OCI-LY1 (cell line): Measurements from ENCODE around the gene CLEC16A.

Experiments
- H2AFZ ChIP-seq: fragments of 200-600 bp; sonication (generic), shearing (Covaris generic); 2 replicates; pipeline ENCODE4 v1.6.0; 2014; ENCODE audit warnings: antibody characterized with exemption, mild to moderate bottlenecking, low read length
- H3F3A ChIP-seq: fragments of 200-600 bp; sonication (generic), shearing (Covaris generic); 2 replicates; pipeline ENCODE4 v1.6.0; 2014; ENCODE audit warnings: mild to moderate bottlenecking, antibody characterized with exemption, low read length, moderate library complexity; ENCODE audit not compliant: insufficient read depth
- H3K27ac ChIP-seq: fragments of 200-600 bp; sonication (generic); 2 replicates; pipeline ENCODE4 v1.5.1; 2014; ENCODE audit warnings: low read length, mixed run types, mild to moderate bottlenecking, low read depth; ENCODE audit not compliant: poor library complexity, severe bottlenecking
- H3K27me3 ChIP-seq: fragments of 200-600 bp; sonication (generic); 2 replicates; pipeline ENCODE4 v1.6.0; 2014; ENCODE audit warnings: antibody characterized with exemption, mild to moderate bottlenecking, low read length, moderate library complexity; ENCODE audit not compliant: insufficient read depth
- H3K36me3 ChIP-seq: fragments of 200-600 bp; sonication (generic); 2 replicates; pipeline ENCODE4 v1.6.1; 2014; ENCODE audit warnings: mild to moderate bottlenecking, antibody characterized with exemption, low read length, moderate library complexity, mixed read lengths; ENCODE audit not compliant: insufficient read depth
- H3K4me1 ChIP-seq: fragments of 200-600 bp; sonication (generic); 2 replicates; pipeline ENCODE4 v1.5.1; 2014; ENCODE audit warnings: mild to moderate bottlenecking, low read length, moderate library complexity; ENCODE audit not compliant: insufficient read depth, severe bottlenecking
- H3K4me2 ChIP-seq: fragments of 200-600 bp; sonication (generic), shearing (Covaris generic); 2 replicates; pipeline ENCODE4 v1.6.1; 2014; ENCODE audit warnings: low read length
- H3K4me3 ChIP-seq: fragments of 200-600 bp; sonication (generic); 2 replicates; pipeline ENCODE4 v1.5.1; 2014; ENCODE audit warnings: low read length, low read depth, mild to moderate bottlenecking, mixed read lengths; ENCODE audit not compliant: poor library complexity, severe bottlenecking
- H3K79me2 ChIP-seq: fragments of 200-600 bp; shearing (Covaris generic); 2 replicates; pipeline ENCODE4 v1.6.1; 2016; ENCODE audit warnings: mixed run types, low read length, mixed read lengths; ENCODE audit not compliant: insufficient read depth
- H3K9ac ChIP-seq: fragments of 200-600 bp; sonication (generic), shearing (Covaris generic); 2 replicates; pipeline ENCODE4 v1.6.1; 2014; ENCODE audit warnings: mild to moderate bottlenecking, low read length, mixed read lengths
- H3K9me2 ChIP-seq: fragments of 200-600 bp; sonication (generic), shearing (Covaris generic); 2 replicates; pipeline ENCODE4 v1.6.1; 2014; ENCODE audit warnings: low read depth, mild to moderate bottlenecking, low read length, mixed read lengths
- H3K9me3 ChIP-seq: fragments of 200-600 bp; shearing (Covaris generic); 2 replicates; pipeline ENCODE4 v1.6.1; 2014; ENCODE audit warnings: low read length, mixed read lengths
- H4K20me1 ChIP-seq: fragments of 200-600 bp; sonication (generic), shearing (Covaris generic); 2 replicates; pipeline ENCODE4 v1.6.0; 2016; ENCODE audit warnings: mild to moderate bottlenecking, low read length; ENCODE audit not compliant: insufficient read depth
- CTCF ChIP-seq: fragments of 200-600 bp; sonication (generic), shearing (Covaris generic); IDR thresholded peaks from 2 replicates; pipeline ENCODE4 v1.5.1; 2017; ENCODE audit warnings: mild to moderate bottlenecking, antibody characterized with exemption, low read length, moderate library complexity, mixed read lengths
- EZH2 ChIP-seq: fragments of 200-600 bp; sonication (generic), shearing (Covaris generic); IDR thresholded peaks from 2 replicates; pipeline ENCODE4 v1.8.0; 2017; ENCODE audit warnings: borderline replicate concordance, mixed run types, mild to moderate bottlenecking, antibody characterized with exemption, low read length, moderate library complexity, mixed read lengths

CLEC16A gene

DNA sequence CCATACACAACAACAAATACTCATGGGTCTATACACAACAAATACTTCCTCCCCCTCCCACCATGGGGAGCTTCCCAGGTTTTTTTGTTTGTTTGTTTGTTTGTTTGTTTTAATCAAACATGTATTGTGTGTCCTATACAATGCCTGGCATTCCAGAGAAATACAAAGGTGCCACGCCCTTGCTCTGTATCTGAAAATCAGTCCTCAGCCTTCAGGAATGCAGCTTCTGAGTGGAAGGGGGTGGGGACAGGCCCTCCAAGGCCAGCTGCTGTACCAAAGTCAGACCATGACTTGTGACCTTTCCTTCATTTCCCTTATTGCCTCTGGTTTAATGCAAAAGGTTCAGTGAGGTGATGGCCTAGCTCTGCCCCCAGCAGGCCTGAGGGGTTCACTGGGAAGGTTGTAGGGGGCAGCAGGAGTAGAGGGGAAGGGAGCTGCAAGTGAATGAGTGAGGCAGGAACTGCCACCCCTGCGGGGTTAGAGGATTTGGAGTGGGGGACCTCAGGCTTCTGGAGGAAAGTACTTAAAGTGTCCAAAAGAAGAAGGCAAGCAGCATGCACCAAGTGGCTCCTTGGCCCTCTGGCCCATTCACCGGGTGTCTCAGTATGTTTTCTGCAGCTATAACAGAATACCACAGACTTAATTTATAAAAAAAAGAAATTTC, 105.2 kb downstream of the CLEC16A start:
- Histone ChIP-seq H3K4me2 (no peak overlapping the region), H3K36me3 (peaks cover 59% of the 10 kb centered on the region), H3K27ac (no peak overlapping the region), H4K20me1 (no peaks in the 10 kb centered on the region), H3K9me2 (no peaks in the 10 kb centered on the region), H3K9ac (no peak overlapping the region), H3F3A (no peaks in the 10 kb centered on the region), H3K4me1 (no peaks in the 10 kb centered on the region), H3K9me3 (no peaks in the 10 kb centered on the region), H2AFZ (no peak overlapping the region), H3K4me3 (no peak overlapping the region), H3K79me2 (no peaks in the 10 kb centered on the region), H3K27me3 (no peaks in the 10 kb centered on the region)
- TF ChIP-seq EZH2 (no peak), CTCF (no peak)

GRCh38 chr16:11050536-11050935, 106.2 kb downstream of the CLEC16A start:
- no peaks in the 10 kb centered on the region for H4K20me1 ChIP-seq

GRCh38 chr16:11050944-11051343, 106.6 kb downstream of the CLEC16A start:
- TF ChIP-seq EZH2 = no peak
- no peak overlapping the region for H2AFZ ChIP-seq
- no peak overlapping the region for H3K27ac ChIP-seq
- no peaks in the 10 kb centered on the region for H3K79me2 ChIP-seq
- H3K36me3 ChIP-seq = peaks cover 47% of the 10 kb centered on the region
- H3K4me2 ChIP-seq = no peak overlapping the region
- H3K4me1 ChIP-seq = no peaks in the 10 kb centered on the region
- H3K9me3 ChIP-seq = no peaks in the 10 kb centered on the region
- no peaks in the 10 kb centered on the region for H3K27me3 ChIP-seq
- H3K9me2 ChIP-seq = no peaks in the 10 kb centered on the region
- no peaks in the 10 kb centered on the region for H3F3A ChIP-seq
- no peak overlapping the region for H3K4me3 ChIP-seq
- H4K20me1 ChIP-seq = no peaks in the 10 kb centered on the region
- H3K9ac ChIP-seq = no peak overlapping the region

More at GRCh38 chr16:11050536-11050935, 106.2 kb downstream of the CLEC16A start:
- Histone ChIP-seq H3K9me3 (no peaks in the 10 kb centered on the region), H3K36me3 (peaks cover 50% of the 10 kb centered on the region), H3F3A (no peaks in the 10 kb centered on the region), H3K79me2 (no peaks in the 10 kb centered on the region), H3K9ac (no peak overlapping the region), H3K4me2 (no peak overlapping the region), H3K4me3 (no peak overlapping the region), H3K4me1 (no peaks in the 10 kb centered on the region), H2AFZ (no peak overlapping the region), H3K27me3 (no peaks in the 10 kb centered on the region), H3K27ac (no peak overlapping the region), H3K9me2 (no peaks in the 10 kb centered on the region)
- TF ChIP-seq CTCF = no peak
- no peak for TF ChIP-seq EZH2

GRCh38 chr16:11051430-11051829, 107.1 kb downstream of the CLEC16A start:
- H3K79me2 ChIP-seq = no peaks in the 10 kb centered on the region
- H3K9ac ChIP-seq = no peak overlapping the region
- no peaks in the 10 kb centered on the region for H3K9me3 ChIP-seq
- H4K20me1 ChIP-seq = no peaks in the 10 kb centered on the region
- no peak overlapping the region for H3K27ac ChIP-seq
- H3K9me2 ChIP-seq = no peaks in the 10 kb centered on the region
- H3K4me2 ChIP-seq = no peak overlapping the region
- no peaks in the 10 kb centered on the region for H3K4me1 ChIP-seq
- H3K36me3 ChIP-seq = peaks cover 47% of the 10 kb centered on the region
- no peaks in the 10 kb centered on the region for H3F3A ChIP-seq
- no peak overlapping the region for H2AFZ ChIP-seq
- H3K27me3 ChIP-seq = no peaks in the 10 kb centered on the region
- no peak overlapping the region for H3K4me3 ChIP-seq
- TF ChIP-seq EZH2 = no peak
- no peak for TF ChIP-seq CTCF
